K562 (cell line): Measurements from ENCODE around the gene DIAPH3.

Experiments used
- CTCF ChIP-seq, 3 experiments: IDR thresholded peaks in 2 of 3; conservative IDR thresholded peaks in 1 of 3; 2 replicates each; pipeline ENCODE4 v1.5.1; 2011 to 2012; ENCODE audit warnings: low read length in 3 of 3, mild to moderate bottlenecking in 3 of 3, control low read depth in 2 of 3, improper control_type of control experiment in 1 of 3, inconsistent platforms in 1 of 3, low read depth in 1 of 3, mixed read lengths in 1 of 3, moderate library complexity in 1 of 3; ENCODE audit not compliant: insufficient read depth in 2 of 3
- HNRNPH1 ChIP-seq: fragments of 200-400 bp; formaldehyde crosslinking; optimal IDR thresholded peaks from 2 replicates; pipeline ENCODE3; 2017; ENCODE audit warnings: low read depth, mild to moderate bottlenecking, low read length, moderate library complexity
- MLX ChIP-seq, 2 experiments: fragments of 450-650 bp in 1 of 2; sonication (generic) in 1 of 2; formaldehyde crosslinking; conservative IDR thresholded peaks; 2 replicates each; pipeline versions ENCODE4 v1.4.0 to v1.8.1; 2020 to 2022; ENCODE audit warnings: mild to moderate bottlenecking in 1 of 2, missing genetic modification reagents in 1 of 2
- NCOA2 ChIP-seq, 2 experiments: fragments of 450-650 bp; IDR thresholded peaks; 2 replicates each; pipeline ENCODE4 v1.6.1; 2018; ENCODE audit warnings: mild to moderate bottlenecking in 2 of 2, moderate library complexity in 1 of 2; ENCODE audit not compliant: partially characterized antibody in 2 of 2
- NELFE ChIP-seq: IDR thresholded peaks from 2 replicates; pipeline ENCODE4 v1.6.1; 2011; ENCODE audit warnings: mild to moderate bottlenecking; ENCODE audit not compliant: insufficient read depth, insufficient read length
- NR3C1 ChIP-seq: sonication (generic); formaldehyde crosslinking; IDR thresholded peaks from 2 replicates; pipeline ENCODE4 v1.8.1; 2022; ENCODE audit warnings: missing genetic modification reagents
- POLR2AphosphoS2 ChIP-seq: IDR thresholded peaks from 2 replicates; pipeline ENCODE4 v1.6.1; 2012; ENCODE audit warnings: low read length, improper control_type of control experiment
- RCOR1 ChIP-seq, 2 experiments: IDR thresholded peaks; 2 replicates each; pipeline ENCODE4 v1.6.1; 2012; ENCODE audit warnings: low read depth in 2 of 2, low read length in 2 of 2, borderline replicate concordance in 1 of 2, improper control_type of control experiment in 1 of 2
- XRCC5 ChIP-seq: fragments of 200-400 bp; formaldehyde crosslinking; IDR thresholded peaks from 2 replicates; pipeline ENCODE4 v1.6.1; 2017; ENCODE audit warnings: low read depth, mild to moderate bottlenecking, low read length
- ZBTB17 ChIP-seq: fragments of 450-650 bp; formaldehyde crosslinking; IDR thresholded peaks from 2 replicates; pipeline ENCODE4 v1.4.0; 2020; ENCODE audit warnings: mild to moderate bottlenecking
- ZNF274 ChIP-seq: IDR thresholded peaks from 2 replicates; pipeline ENCODE4 v1.6.1; 2011; ENCODE audit warnings: low read depth, mild to moderate bottlenecking, low read length, moderate library complexity, borderline replicate concordance
- ZNF561 ChIP-seq: fragments of 450-650 bp; formaldehyde crosslinking; conservative IDR thresholded peaks from 2 replicates; pipeline ENCODE4 v1.4.0; 2020; ENCODE audit warnings: mild to moderate bottlenecking, moderate library complexity

GRCh38 chr13:60178327-60178726 lies 14.6 kb upstream of the DIAPH3 start:
- TF ChIP-seq ZNF274: no peak
- TF ChIP-seq XRCC5: no peak
- TF ChIP-seq HNRNPH1: no peak
- TF ChIP-seq RCOR1 (IDR thresholded peaks at IDR 0.05; ENCODE audit: borderline replicate concordance in 1 of 2, low read depth in 2 of 2, low read length in 2 of 2): no peak
- TF ChIP-seq ZNF561 (CRISPR knock-in tag): no peak
- no peak for TF ChIP-seq NCOA2 (IDR thresholded peaks at IDR 0.05; ENCODE audit: partially characterized antibody in 2 of 2)
- TF ChIP-seq ZBTB17: no peak
- TF ChIP-seq NELFE: no peak
- no peak for TF ChIP-seq NR3C1 (CRISPR knock-in tag)
- TF ChIP-seq CTCF (IDR thresholded peaks at IDR 0.05 in 2 of 3, conservative IDR thresholded peaks at IDR 0.05 in 1 of 3; ENCODE audit: insufficient read depth in 2 of 3, low read depth in 1 of 3, low read length in 3 of 3): no peak
- no peak for TF ChIP-seq MLX (CRISPR knock-in tag; conservative IDR thresholded peaks at IDR 0.05)
- TF ChIP-seq POLR2AphosphoS2: no peak
